Gastrocnemius medialis (tissue), 4 donors: ENCODE data around the gene REC114. TPM values are rescaled to one million over a fixed set of nuclear protein-coding genes. Genes with fewer than 3 reads are reported as not detected.
A peak's percentile ranks its signal among the peaks of the same experiment; 100 is the strongest.

ENCODE experiments used
- ATAC-seq, 2 donors: fragments of 150-250 bp; one replicate each; pipeline ENCODE4 v1.9.1; 2016
- DNase-seq, 2 donors: peaks; one replicate each; pipeline ENCODE4 v3.0.0-alpha.2; 2019
- H3K27ac ChIP-seq, 4 donors: fragments of 200-600 bp; sonication (generic); 1 replicate in 1 of 4; 2 replicates in 3 of 4; pipeline ENCODE4 v1.5.1; 2016 to 2018; ENCODE audit warnings: mild to moderate bottlenecking in 2 of 4, moderate library complexity in 1 of 4
- H3K27me3 ChIP-seq, 3 donors: fragments of 200-600 bp; sonication (generic) in 2 of 3; 1 replicate in 1 of 3; 2 replicates in 2 of 3; pipeline versions ENCODE4 v1.5.1 to v1.6.0; 2016 to 2019; ENCODE audit warnings: mild to moderate bottlenecking in 1 of 3, moderate library complexity in 1 of 3
- H3K36me3 ChIP-seq, 2 donors: fragments of 200-600 bp; sonication (generic) in 1 of 2; one replicate each; pipeline ENCODE4 v1.5.1; 2017 to 2018
- H3K4me1 ChIP-seq, 2 donors: fragments of 200-600 bp; sonication (generic) in 1 of 2; one replicate each; pipeline ENCODE4 v1.5.1; 2016 to 2017; ENCODE audit warnings: mild to moderate bottlenecking in 2 of 2
- H3K4me3 ChIP-seq, 4 donors: fragments of 200-600 bp; sonication (generic) in 3 of 4; 1 replicate in 1 of 4; 2 replicates in 3 of 4; pipeline ENCODE4 v1.5.1; 2016 to 2019; ENCODE audit warnings: mild to moderate bottlenecking in 2 of 4
- H3K9me3 ChIP-seq, 3 donors: fragments of 200-600 bp; sonication (generic) in 2 of 3; 1 replicate in 1 of 3; 2 replicates in 2 of 3; pipeline ENCODE4 v1.5.1; 2016 to 2019
- CTCF ChIP-seq, 5 experiments: fragments of 450-650 bp in 3 of 5; fragments of 200-600 bp in 2 of 5; sonication (generic) in 2 of 5; IDR thresholded peaks in 4 of 5; conservative IDR thresholded peaks in 1 of 5; 1 replicate in 4 of 5; 2 replicates in 1 of 5; pipeline ENCODE4 v1.5.1; 2016 to 2019; ENCODE audit warnings: antibody characterized with exemption in 5 of 5, mild to moderate bottlenecking in 3 of 5, moderate library complexity in 3 of 5
- POLR2A ChIP-seq, 2 donors: fragments of 450-650 bp; IDR thresholded peaks; one replicate each; pipeline ENCODE4 v1.6.1; 2017; ENCODE audit warnings: antibody characterized with exemption in 2 of 2, mild to moderate bottlenecking in 2 of 2, moderate library complexity in 2 of 2
- in situ Hi-C, 4 donors: fragments of 200-750 bp; cut with MboI; loops; one replicate each; pipeline versions ENCODE4 v1.15.0 to v1.8.0; 2017; ENCODE audit warnings: low sequenced_read_pairs in 4 of 4
- intact Hi-C: fragments of 100-400 bp; cut with DNase I; formaldehyde crosslinking; loops from one replicate; pipeline ENCODE4 v1.15.1; 2023; ENCODE audit warnings: low total_unique reads
- total RNA-seq, 4 donors: library from RNA; depleted of rRNA; stranded (reverse); fragments of >200 nt; gene quantifications; one replicate each; pipeline versions ENCODE4 v1.1.0 to v1.2.3, GENCODE V29; 2016

The REC114 gene
- total RNA-seq, 4 donors from 2014 or later: not detected

GRCh38 chr15:73598530-73599160 lies 155.7 kb downstream of the REC114 start:
- intact Hi-C loops: no loop called here
- DNase-seq (no peak), ATAC-seq (no peak)
- TF ChIP-seq POLR2A (IDR thresholded peaks at IDR 0.05): no peak
- TF ChIP-seq CTCF (IDR thresholded peaks at IDR 0.05 in 4 of 5, conservative IDR thresholded peaks at IDR 0.05 in 1 of 5): no peak
- Histone ChIP-seq H3K36me3 (no peaks in the 10 kb centered on the region), H3K9me3 (no peaks in the 10 kb centered on the region), H3K4me3 (no peak overlapping the region), H3K27me3 (no peaks in the 10 kb centered on the region), H3K4me1 (peaks cover 88 to 100% of the 10 kb centered on the region in 2 donors), H3K27ac (no peak overlapping the region)
- in situ Hi-C loops: no loop called here

- peak overlapping the region in 1 of 4 donors; percentile 9 for H3K27ac ChIP-seq
- ATAC-seq: no peak
Measured at GRCh38 chr15:73599934-73600333, 157.0 kb downstream of the REC114 start.

GRCh38 chr15:73600413-73601335 lies 157.7 kb downstream of the REC114 start:
- ATAC-seq (no peak), DNase-seq (no peak)
- in situ Hi-C loops (no loop called here), intact Hi-C loops (loop anchor here (2.0 kb wide), 1 partner anchor 32 kb away; the partner anchor contains the start of gene NPTN)
- peak overlapping the region; percentile 70 to 81 (median 77) for H3K27ac ChIP-seq
- no peaks in the 10 kb centered on the region for H3K27me3 ChIP-seq
- H3K4me3 ChIP-seq: no peak overlapping the region
- peaks cover 80 to 96% of the 10 kb centered on the region in 2 donors for H3K4me1 ChIP-seq
- no peaks in the 10 kb centered on the region for H3K36me3 ChIP-seq
- no peaks in the 10 kb centered on the region for H3K9me3 ChIP-seq
- TF ChIP-seq POLR2A (IDR thresholded peaks at IDR 0.05): no peak
- TF ChIP-seq CTCF (IDR thresholded peaks at IDR 0.05 in 4 of 5, conservative IDR thresholded peaks at IDR 0.05 in 1 of 5): no peak

More at GRCh38 chr15:73599934-73600333, 157.0 kb downstream of the REC114 start:
- in situ Hi-C loops (no loop called here), intact Hi-C loops (loop anchor here (2.0 kb wide), 1 partner anchor 33 kb away; the partner anchor contains the start of gene NPTN)
- TF ChIP-seq CTCF (IDR thresholded peaks at IDR 0.05 in 4 of 5, conservative IDR thresholded peaks at IDR 0.05 in 1 of 5) (no peak), POLR2A (IDR thresholded peaks at IDR 0.05) (no peak)
- H3K36me3 ChIP-seq: no peaks in the 10 kb centered on the region
- H3K9me3 ChIP-seq: no peaks in the 10 kb centered on the region
- no peaks in the 10 kb centered on the region for H3K27me3 ChIP-seq
- H3K4me1 ChIP-seq: peaks cover 88 to 99% of the 10 kb centered on the region in 2 donors
- no peak overlapping the region for H3K4me3 ChIP-seq
- no peak for DNase-seq

GRCh38 chr15:73601451-73602445 lies 158.8 kb downstream of the REC114 start:
- TF ChIP-seq POLR2A (IDR thresholded peaks at IDR 0.05): no peak
- no peak for TF ChIP-seq CTCF (IDR thresholded peaks at IDR 0.05 in 4 of 5, conservative IDR thresholded peaks at IDR 0.05 in 1 of 5)

More at GRCh38 chr15:73601451-73602445, 158.8 kb downstream of the REC114 start:
- DNase-seq (peak; percentile 47 to 73), ATAC-seq (peak; percentile 82 to 95)
- Histone ChIP-seq H3K4me1 (peaks cover 74 to 94% of the 10 kb centered on the region in 2 donors), H3K27me3 (no peaks in the 10 kb centered on the region), H3K36me3 (no peaks in the 10 kb centered on the region), H3K4me3 (no peak overlapping the region), H3K9me3 (no peaks in the 10 kb centered on the region), H3K27ac (peak overlapping the region; percentile 70 to 81 (median 77))
- in situ Hi-C loops: no loop called here
- intact Hi-C loops: loop anchor here (2.0 kb wide), 1 partner anchor 31 kb away; the partner anchor contains the start of gene NPTN
